HG03571 (cell line): Measurements from ENCODE around the gene DYSF.

ENCODE experiments used
- ATAC-seq: cut with Tn5 transposase; IDR thresholded peaks from one replicate; pipeline ENCODE4 v1.9.1; 2021; ENCODE audit not compliant: unreplicated experiment

DYSF gene

GRCh38 chr2:71521436-71521950 is 68.1 kb downstream of the DYSF start:
- ATAC-seq = no peak

DNA sequence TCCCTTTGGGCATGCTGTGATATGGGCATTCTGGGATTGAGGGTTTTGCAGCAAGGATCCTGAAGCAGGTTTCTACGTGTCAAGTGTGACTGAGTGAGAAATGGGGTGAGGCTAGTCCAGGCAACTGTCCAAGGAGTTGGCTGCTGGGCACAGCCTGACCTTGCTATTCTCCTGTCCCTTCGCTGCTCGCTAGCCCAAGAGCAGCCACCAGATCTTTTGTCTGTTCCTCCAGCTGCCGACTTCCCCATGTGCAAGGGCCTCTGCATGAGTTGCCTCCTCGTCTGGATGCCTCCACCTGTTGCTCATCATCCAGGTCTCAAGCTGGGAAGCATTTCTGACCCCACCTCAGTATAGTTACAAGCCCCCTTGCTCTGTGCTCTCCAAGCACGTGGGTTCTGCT is 71.1 kb downstream of the DYSF start:
- no peak for ATAC-seq

- no peak for ATAC-seq
These were observed 72.8 kb downstream of the DYSF start for GRCh38 chr2:71526141-71526540.

DNA sequence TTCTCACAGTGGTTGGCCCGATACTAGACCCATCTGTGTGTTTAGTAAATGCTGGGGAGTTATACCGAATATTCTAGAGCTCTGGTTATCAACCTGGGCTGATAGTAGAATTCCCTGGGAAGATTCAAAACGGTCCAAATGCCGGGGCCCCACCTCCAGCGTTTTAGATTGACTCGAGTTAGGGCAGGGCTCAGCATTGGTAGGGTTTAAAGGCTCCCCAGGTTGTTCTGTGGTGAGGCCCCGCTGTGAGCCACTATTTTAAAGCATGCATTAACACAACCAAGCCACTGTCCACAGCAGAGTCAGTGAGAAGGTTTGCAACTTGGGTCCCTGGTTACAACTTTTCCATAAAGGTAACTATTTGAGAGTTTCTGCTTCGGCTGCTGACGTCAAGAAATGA is 73.6 kb downstream of the DYSF start:
- no peak for ATAC-seq

DNA sequence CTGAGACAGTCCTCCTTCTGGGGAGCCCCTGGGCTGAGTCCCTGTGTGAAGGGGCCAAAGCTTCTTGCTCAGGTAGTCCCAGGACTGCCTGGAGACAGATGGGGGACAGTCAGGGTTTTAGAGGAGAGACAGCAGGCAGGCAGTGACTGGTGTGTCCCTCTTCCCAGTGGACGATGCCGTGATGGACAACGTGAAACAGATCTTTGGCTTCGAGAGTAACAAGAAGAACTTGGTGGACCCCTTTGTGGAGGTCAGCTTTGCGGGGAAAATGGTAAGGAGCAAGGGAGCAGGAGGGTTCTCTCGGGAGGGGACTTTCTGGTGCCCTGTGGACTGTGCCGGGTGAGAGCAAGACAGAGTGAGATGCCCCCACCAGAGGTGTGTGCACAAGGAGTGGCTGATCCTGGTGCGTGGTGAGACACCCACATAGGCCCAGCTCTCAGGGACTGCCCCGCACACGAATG is 74.8 kb downstream of the DYSF start:
- no peak for ATAC-seq

GRCh38 chr2:71528749-71529148 is 75.4 kb downstream of the DYSF start:
- ATAC-seq = no peak

DNA sequence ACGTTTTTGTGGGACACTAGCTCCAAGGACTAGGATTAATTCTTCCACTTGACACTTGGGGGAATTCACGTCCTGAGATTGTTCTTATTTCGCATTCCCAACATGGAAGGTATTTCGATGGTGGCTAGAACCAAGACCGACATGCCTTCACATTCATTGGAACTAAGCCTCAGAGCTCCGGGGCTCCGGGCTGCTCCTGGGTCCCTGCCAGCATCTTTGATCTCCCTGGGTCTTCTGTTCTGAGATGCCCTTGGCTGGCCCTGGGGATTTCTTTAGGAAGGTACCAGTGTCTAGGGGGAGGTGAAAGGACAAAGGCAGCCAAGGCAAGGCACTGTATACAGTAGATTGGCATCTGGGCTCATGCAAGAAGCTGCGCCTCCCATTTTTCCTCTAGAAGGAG is 76.8 kb downstream of the DYSF start:
- ATAC-seq = no peak

GRCh38 chr2:71530641-71531332 is 77.4 kb downstream of the DYSF start:
- ATAC-seq = no peak

DNA sequence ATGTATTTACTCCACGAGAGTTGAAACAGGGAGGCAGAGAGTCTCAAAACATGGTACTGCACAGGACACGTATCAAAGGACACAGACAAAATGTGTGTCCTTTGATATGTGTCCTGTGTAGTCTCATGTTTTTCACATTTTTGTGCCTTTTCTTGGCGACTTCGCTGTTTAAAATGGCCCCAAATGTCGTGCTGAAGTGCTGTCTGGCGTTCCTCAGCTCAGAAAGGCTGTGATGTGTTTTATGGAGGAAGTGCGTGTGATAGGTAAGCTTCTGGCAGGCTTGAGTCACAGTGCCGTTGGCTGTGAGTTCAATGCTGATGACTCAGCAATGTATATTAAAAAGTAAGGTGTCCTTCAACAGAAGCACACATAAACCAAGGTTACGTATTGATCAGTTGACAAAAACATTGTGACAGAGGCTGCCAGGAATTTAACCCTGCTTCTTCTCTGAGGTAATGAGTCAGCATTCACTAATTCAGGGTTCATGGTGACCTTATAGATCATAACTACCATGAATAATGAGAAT is 78.2 kb downstream of the DYSF start:
- no peak for ATAC-seq

GRCh38 chr2:71532327-71532726 is 79.0 kb downstream of the DYSF start:
- ATAC-seq = no peak

DNA sequence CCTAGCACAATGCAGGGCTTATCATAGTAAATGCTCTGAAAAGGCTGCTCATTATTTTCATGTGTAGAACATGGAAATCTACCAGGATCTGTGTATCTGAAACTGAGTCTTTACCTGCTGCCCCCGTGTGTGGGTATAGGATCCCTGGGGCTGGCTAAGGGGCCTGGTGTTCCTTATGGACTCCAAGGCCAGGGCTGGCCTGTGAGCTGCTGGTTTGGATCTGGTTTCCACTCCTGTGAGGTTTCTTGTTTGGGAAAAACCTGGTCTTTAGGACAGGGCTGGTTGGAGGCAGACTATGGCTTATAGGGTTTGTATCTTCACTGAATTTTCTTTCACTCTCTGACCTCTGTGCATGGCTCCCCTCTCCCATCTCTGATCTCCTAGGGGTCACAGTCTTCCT is 80.8 kb downstream of the DYSF start:
- ATAC-seq = no peak

DNA sequence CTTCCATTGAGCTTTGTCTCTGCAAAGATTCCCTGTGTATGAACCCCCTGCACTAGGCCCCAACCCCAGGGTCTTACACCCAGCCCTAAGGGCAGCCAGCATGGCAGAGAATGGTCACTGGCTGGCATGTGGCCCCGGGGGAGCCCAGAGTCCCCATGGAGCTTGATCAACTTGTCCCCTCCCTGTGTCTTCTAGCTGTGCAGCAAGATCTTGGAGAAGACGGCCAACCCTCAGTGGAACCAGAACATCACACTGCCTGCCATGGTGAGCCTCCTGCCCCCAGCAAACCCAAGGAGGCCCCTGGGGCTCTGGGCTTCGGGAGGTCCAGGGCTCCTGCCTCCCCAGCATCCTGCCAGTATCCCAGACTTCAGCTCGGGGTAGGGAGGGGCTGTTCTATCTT is 81.5 kb downstream of the DYSF start:
- no peak for ATAC-seq

GRCh38 chr2:71535526-71535925 is 82.2 kb downstream of the DYSF start:
- no peak for ATAC-seq

DNA sequence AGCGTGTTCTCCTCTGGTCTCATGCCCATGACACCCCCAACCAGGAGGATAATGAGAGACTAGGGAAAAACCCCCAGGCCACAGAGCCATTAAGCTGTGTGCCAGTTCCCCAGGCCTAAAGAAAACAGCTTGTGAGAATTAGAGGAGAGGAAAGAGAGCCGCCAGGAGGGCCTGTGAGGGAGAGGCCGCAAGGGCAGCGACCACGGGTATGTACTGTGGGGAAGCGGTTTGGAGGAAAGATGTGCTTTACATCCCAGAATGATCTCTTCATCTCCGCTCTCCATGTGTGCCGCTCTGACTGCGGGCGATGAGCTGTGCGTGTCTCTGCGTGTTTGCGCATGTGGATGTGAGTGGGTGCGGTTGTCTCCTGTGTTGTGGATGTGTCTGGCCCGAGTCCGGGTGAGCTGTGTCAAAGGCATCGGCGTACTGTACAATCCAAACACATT is 82.9 kb downstream of the DYSF start:
- no peak for ATAC-seq

DNA sequence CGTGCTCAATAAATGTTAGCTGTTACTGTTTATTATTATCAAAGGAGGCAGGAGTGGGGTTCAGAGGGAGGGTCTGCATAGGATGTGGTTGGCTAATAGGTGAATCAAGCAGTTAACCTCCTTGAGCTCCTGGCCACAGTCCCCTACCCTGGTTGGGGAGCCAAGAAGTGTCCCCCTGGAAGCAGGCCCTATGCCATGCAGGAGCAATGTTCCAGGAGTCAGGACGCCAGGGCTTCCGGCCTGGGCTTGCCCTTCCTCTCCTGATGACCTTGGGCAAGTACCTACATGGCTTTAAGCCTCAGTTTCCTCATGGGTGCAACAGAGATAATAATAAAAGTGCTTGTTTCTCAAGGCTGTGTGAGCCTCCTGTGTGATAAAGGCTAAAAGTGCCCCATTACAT is 84.9 kb downstream of the DYSF start:
- no peak for ATAC-seq

DNA sequence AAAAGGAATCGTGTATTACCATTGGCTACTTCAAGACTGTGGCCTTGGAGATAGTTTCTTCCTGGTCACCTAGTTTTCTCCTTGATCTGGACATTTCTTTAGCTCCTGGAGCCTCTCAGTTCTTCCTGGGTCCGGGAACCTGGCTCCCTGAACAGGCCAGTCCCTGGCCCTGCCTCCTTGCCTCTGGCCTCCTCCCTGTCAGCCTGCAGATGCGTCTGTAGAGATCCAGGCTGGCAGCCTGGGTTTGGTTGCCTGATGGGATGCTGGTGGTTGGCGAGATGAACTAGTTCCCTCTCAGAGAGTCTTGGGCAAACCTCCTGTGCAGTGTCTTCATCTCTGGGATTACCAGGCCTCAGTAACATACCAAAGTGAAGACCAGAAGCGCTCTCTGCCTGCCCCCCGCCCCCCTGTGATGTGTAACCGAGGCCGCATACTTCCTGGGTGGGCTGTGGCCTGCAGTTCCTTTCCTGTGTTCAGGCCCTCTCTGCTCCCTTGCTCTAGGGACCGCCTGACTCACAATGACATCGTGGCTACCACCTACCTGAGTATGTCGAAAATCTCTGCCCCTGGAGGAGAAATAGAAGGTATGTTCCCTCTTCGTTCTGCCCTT is 85.4 kb downstream of the DYSF start:
- ATAC-seq = no peak

DNA sequence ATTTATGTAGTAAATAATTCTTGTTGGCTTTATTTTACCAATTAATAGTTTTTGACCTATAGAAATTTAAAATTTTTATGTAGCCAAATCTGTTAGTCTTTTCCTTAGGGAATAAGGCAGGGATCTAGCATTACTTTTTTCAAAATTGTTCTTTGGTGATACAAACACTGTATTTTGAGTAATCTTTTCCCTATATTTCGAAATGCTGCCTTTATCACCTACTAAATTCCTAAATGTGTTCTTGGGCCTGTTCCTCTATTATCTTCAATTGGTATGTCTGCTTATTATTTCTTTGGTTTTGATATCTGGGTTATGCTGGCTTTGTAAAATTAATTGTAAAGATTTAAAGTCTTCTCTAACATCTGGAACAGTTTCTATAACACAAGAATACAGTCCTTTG is 87.5 kb downstream of the DYSF start:
- no peak for ATAC-seq

DNA sequence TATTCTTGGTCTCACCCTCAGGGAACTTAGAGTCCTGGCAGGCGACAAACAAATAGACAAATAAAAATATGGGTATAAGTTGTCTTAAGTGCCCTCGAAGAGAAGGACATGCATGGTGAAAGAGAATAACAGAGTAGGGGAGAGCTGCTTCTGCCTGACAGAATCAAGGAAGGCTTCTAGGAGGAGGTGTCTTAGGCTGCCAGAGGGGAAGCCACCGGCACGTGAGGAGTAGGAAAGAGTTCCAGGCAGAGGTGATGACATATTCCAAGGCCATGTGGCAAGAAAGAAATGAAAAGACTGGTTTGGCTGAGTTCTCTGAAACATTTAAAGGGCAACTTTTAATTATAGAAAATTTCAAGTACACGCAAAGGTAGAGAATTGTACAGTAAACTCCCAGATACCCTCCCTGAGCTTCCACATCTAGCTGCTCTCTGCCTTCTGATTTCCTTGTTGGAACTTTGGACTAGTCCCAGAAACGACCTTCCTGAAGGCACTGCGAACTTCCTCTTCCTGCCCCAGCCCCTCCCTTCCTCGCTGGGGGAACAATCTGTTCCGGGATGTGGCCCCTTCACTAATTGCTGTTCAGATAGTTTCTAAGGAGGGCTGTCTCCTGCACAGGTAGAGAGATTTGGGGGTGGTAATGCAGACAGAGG is 91.7 kb downstream of the DYSF start:
- ATAC-seq = no peak

DNA sequence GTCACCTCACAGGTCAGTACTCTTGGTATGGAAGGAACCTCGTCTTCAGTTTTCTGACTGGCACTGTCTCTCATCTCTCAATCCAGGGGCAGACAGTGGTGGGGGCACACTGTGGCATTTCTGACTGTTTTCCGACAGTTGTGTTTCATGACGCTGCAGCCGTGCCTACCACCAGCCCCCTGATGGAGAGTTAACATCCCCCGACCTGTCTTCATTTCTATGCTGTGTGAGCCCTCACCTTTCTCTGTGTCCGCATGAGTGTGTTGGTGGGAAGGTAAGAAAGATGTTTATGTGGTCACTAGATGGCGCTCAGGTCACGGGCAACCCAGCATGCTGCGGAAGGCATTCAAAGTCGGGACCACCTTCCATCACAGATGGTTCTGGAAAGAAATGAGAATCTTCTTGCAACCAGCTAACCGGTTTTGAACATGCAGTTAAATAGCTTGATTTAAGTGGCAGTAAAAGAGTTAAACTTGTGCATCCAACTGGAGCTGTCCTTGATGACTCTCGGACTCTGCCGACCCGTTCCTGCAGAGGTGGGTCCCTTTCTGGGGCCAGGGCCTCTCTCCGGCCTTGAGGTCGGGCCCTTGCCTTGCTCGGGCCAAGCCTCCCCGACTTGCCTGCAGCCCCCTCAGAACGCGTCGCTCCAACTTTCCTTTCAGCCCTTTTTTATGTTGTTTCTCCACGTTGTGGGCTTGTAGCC is 92.4 kb downstream of the DYSF start:
- no peak for ATAC-seq

DNA sequence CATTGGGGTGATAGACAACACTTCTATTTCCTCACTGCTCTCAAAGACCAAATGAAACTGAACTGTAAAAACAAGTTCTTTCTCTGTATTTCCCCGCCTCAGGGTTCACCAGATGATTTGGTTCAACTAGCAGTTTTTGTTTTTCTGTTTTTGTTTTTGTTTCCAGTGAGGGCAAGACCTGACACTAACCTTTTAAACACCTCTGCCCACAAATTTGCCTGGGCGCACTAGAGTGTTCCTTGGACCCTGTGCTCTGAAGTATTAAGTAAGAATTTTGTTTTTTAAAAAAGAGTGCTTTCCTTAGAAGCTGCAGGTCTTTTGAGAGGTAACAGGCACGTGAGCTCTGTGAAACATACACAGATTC is 92.9 kb downstream of the DYSF start:
- ATAC-seq = no peak

DNA sequence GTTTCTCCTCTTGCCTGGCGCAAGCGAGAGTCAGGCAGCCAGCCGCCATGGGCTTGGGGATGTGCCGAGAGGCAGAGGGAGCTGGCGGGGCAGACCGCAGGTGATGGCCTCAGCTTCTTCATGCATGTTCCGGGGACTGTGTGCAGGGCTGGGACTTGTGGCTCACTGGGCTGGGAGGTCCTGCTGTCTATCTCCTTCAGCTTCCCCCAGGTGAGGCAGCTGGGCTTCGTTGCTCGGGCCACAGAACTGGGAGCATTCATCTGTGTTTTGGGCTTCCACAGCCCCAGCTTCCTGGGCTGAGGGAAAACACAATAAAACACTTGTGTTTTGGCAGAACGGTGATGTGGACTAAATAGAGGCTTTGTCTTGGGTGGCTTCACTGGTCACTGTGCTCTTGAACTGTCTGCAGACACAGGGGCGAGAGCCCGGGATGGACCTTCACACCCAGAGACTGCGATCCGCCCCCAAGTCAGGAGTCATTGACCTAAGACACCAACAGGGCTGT is 93.5 kb downstream of the DYSF start:
- no peak for ATAC-seq
